Uterus (tissue), 2 donors: ENCODE results near the gene SAMD4A.

Source experiments
- POLR2A ChIP-seq, 2 donors: fragments of 450-650 bp; IDR thresholded peaks; one replicate each; pipeline ENCODE4 v1.6.1; 2016; ENCODE audit warnings: antibody characterized with exemption in 2 of 2, mild to moderate bottlenecking in 1 of 2, moderate library complexity in 1 of 2
- TF ChIP-seq, protein P1 (sequence below), 4 experiments: fragments of 200-600 bp in 2 of 4; fragments of 450-650 bp in 2 of 4; sonication (generic) in 2 of 4; IDR thresholded peaks; one replicate each; pipeline ENCODE4 v1.5.1; 2016 to 2019; ENCODE audit warnings: antibody characterized with exemption in 4 of 4, mild to moderate bottlenecking in 2 of 4, moderate library complexity in 1 of 4

DNA sequence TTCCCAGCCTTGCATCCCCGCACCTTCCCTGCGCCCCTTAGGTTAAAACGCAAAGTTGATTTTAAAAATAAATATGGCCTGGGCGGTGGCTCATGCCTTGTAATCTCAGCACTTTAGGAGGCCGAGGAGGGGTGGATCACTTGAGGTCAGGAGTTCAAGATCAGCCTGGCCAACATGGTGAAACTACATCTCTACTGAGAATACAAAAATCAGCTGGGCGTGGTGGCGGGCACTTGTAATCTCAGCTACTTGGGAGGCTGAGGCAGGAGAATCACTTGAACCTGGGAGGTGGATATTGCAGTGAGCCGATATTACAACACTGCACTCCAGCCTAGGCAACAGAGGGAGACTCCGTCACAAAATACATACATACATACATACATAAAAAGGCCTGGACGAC, 239.7 kb downstream of the SAMD4A start:
- TF ChIP-seq, protein P1, sequence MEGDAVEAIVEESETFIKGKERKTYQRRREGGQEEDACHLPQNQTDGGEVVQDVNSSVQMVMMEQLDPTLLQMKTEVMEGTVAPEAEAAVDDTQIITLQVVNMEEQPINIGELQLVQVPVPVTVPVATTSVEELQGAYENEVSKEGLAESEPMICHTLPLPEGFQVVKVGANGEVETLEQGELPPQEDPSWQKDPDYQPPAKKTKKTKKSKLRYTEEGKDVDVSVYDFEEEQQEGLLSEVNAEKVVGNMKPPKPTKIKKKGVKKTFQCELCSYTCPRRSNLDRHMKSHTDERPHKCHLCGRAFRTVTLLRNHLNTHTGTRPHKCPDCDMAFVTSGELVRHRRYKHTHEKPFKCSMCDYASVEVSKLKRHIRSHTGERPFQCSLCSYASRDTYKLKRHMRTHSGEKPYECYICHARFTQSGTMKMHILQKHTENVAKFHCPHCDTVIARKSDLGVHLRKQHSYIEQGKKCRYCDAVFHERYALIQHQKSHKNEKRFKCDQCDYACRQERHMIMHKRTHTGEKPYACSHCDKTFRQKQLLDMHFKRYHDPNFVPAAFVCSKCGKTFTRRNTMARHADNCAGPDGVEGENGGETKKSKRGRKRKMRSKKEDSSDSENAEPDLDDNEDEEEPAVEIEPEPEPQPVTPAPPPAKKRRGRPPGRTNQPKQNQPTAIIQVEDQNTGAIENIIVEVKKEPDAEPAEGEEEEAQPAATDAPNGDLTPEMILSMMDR (IDR thresholded peaks at IDR 0.05), result no peak
- TF ChIP-seq POLR2A (IDR thresholded peaks at IDR 0.05), result no peak
